Measurements from ENCODE around the gene KCNN1. TPM values are rescaled to one million over a fixed set of nuclear protein-coding genes. Genes with fewer than 3 reads are reported as not detected.

The KCNN1 gene
- total and polyA plus RNA-seq, 2 experiments from 2014 or later = 2.2 to 29.8 TPM

DNA sequence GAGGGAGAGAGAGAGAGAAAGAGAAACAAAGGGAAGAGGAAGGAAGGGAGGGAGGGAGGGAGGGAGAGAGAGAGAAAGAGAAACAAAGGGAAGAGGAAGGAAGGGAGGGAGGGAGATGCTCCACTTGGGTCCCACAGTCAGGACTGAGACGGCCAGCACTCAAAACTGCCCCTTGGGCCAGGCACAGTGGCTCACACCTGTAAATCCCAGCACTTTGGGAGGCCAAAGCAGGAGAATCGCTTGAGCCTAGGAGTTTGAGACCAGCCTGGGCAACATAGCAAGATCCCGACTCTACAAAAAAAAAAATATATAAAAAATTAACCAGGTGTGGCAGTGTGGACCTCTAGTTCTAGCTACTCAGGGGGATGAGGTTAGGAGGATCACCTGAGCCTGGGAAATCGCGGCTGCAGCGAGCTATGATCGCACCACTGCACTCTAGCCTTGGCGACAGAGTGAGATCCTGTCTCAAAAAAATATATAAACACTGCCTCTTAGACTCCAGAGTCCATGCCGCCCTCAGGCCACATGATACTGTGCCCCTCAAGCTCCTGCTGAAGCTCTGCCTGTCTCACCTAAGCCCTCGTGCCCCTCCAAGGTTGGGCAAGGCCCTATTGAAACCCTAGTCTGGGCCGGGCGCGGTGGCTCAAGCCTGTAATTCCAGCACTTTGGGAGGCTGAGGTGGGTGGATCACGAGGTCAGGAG is 49.5 kb downstream of the KCNN1 start (continued):
- TF ChIP-seq EZH2 (IDR thresholded peaks at IDR 0.05; ENCODE audit: low read depth, unreplicated experiment) = no peak
- TF ChIP-seq ZNF114 (CRISPR knock-in tag; IDR thresholded peaks at IDR 0.05) = no peak
- TF ChIP-seq NANOG (IDR thresholded peaks at IDR 0.05; ENCODE audit: borderline replicate concordance) = no peak
- no peak for TF ChIP-seq CREB1 (CRISPR knock-in tag; IDR thresholded peaks at IDR 0.05; ENCODE audit: low read depth)
- no peak for TF ChIP-seq POLR2AphosphoS5 (IDR thresholded peaks at IDR 0.05; ENCODE audit: low read depth)
- no peak for TF ChIP-seq JUNB (IDR thresholded peaks at IDR 0.05; ENCODE audit: unreplicated experiment)
- TF ChIP-seq STAT1 (IDR thresholded peaks at IDR 0.05; ENCODE audit: unreplicated experiment) = no peak
- TF ChIP-seq CTCF (conservative IDR thresholded peaks at IDR 0.05; ENCODE audit: low read depth in 2 of 2) = no peak

- Histone ChIP-seq H3K36me3 (ENCODE audit: insufficient read depth) (no peaks in the 10 kb centered on the region), H3K4me1 (ENCODE audit: insufficient read depth) (no peaks in the 10 kb centered on the region), H3K9me2 (ENCODE audit: insufficient read depth) (no peaks in the 10 kb centered on the region), H3F3A (replicated peaks; ENCODE audit: low read depth) (no peaks in the 10 kb centered on the region), H2AFZ (no peak overlapping the region), H3K27ac (ENCODE audit: low read depth) (no peak overlapping the region), H3K4me3 (no peak overlapping the region), H3K4me2 (no peak overlapping the region), H3K79me2 (replicated peaks; ENCODE audit: insufficient read depth) (no peaks in the 10 kb centered on the region), H3K27me3 (ENCODE audit: insufficient read depth) (no peaks in the 10 kb centered on the region), H4K20me1 (replicated peaks; ENCODE audit: insufficient read depth) (no peaks in the 10 kb centered on the region)
- Mint-ChIP-seq H3K36me3 (ENCODE audit: low read depth) (no peaks in the 10 kb centered on the region; the same call in 2 of the 3 replicates), H3K27me3 (ENCODE audit: insufficient read depth, low read depth, poor library complexity) (peaks cover 12% of the 10 kb centered on the region), H3K4me3 (no peak overlapping the region; the same call in 2 of the 3 replicates), H3K4me1 (peaks cover 4% of the 10 kb centered on the region), H3K27ac (no peak overlapping the region), H3K9me3 (no peaks in the 10 kb centered on the region)
- ATAC-seq (no peak), DNase-seq (ENCODE audit: low spot score) (no peak)
- no peak for TF ChIP-seq JUNB (IDR thresholded peaks at IDR 0.05; ENCODE audit: unreplicated experiment)
Observed at GRCh38 chr19:18017275-18018083, 50.6 kb downstream of the KCNN1 start.

DNA sequence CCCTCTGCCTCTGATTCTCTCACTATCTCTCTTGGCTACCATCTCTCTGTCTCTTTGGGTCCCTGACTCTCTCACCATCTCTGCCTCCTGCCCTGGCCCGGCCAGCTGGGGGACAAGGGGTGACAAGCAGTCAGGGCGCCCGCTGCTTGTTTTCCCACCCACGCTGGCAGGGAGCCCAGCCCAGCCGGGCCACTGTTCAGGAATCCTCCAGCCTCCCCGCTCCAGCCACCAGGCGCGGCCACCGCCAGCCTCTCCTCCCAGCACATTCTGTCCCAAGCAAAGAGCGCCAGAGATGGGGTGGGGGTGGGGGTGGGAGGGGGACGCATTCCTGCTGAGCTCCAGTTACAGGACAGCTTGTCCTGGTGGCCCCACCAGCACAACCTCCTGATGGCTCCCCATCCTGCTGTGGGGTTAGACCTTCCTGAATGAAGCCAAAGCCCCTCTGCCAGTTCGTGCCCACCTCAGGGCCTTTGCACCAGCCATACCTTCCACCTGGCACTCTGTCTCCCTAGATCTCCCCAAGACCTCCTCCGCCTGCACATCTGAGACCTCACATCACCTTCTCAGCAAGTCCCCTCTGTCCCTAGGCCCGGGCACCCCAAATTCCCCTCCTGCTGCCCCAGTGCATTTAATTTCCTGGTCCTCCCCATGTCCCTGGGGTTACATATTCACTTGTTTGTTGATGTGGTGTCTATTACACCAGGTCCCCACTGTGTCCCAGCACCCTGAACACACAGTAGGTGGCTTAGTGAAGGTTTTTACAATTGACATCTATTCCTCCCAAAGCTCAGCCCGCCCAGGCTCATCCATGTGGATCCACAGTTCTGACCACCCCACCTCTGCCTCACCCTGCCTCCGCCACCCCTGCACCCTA is 53.5 kb downstream of the KCNN1 start:
- peak overlapping the region; percentile 81; the same call in 1 of the 2 replicates for H2AFZ ChIP-seq
- no peak for DNase-seq (ENCODE audit: low spot score)

More for the DNA sequence above, 53.5 kb downstream of the KCNN1 start:
- Histone ChIP-seq H3K27ac (ENCODE audit: low read depth) (no peak overlapping the region), H4K20me1 (replicated peaks; ENCODE audit: insufficient read depth) (no peaks in the 10 kb centered on the region), H3K4me3 (no peak overlapping the region), H3K9me2 (ENCODE audit: insufficient read depth) (no peaks in the 10 kb centered on the region), H3K4me2 (no peak overlapping the region), H3K79me2 (replicated peaks; ENCODE audit: insufficient read depth) (no peaks in the 10 kb centered on the region), H3K4me1 (ENCODE audit: insufficient read depth) (no peaks in the 10 kb centered on the region), H3F3A (replicated peaks; ENCODE audit: low read depth) (no peaks in the 10 kb centered on the region), H3K27me3 (ENCODE audit: insufficient read depth) (no peaks in the 10 kb centered on the region), H3K36me3 (ENCODE audit: insufficient read depth) (no peaks in the 10 kb centered on the region)
- Mint-ChIP-seq H3K36me3 (ENCODE audit: low read depth) (no peaks in the 10 kb centered on the region), H3K4me3 (no peak overlapping the region), H3K9me3 (no peaks in the 10 kb centered on the region), H3K27ac (no peak overlapping the region), H3K4me1 (peaks cover 5% of the 10 kb centered on the region), H3K27me3 (ENCODE audit: insufficient read depth, low read depth, poor library complexity) (peaks cover 12% of the 10 kb centered on the region)
- ATAC-seq = no peak
- TF ChIP-seq ZNF462 (CRISPR knock-in tag; IDR thresholded peaks at IDR 0.05) (no peak), JUNB (IDR thresholded peaks at IDR 0.05; ENCODE audit: unreplicated experiment) (no peak)
